SK-N-MC (cell line): ENCODE results near the gene FAM107B.

Experiments
- EZH2 ChIP-seq: fragments of 200-600 bp; sonication (generic); IDR thresholded peaks from one replicate; pipeline ENCODE4 v1.6.1; 2017; ENCODE audit warnings: antibody characterized with exemption
- FOXP2 ChIP-seq: optimal IDR thresholded peaks from 2 replicates; pipeline ENCODE3; 2011; ENCODE audit warnings: mild to moderate bottlenecking, moderate library complexity; ENCODE audit not compliant: insufficient read depth; ENCODE audit errors: extremely low read length, control extremely low read depth
- POLR2AphosphoS5 ChIP-seq: IDR thresholded peaks from 2 replicates; pipeline ENCODE4 v1.6.1; 2012; ENCODE audit warnings: mild to moderate bottlenecking, low read depth, low read length, borderline replicate concordance

GRCh38 chr10:14562218-14563075 is 212.2 kb downstream of the FAM107B start:
- TF ChIP-seq EZH2: no peak
- no peak for TF ChIP-seq POLR2AphosphoS5
- no peak for TF ChIP-seq FOXP2
